CD4-positive, alpha-beta T cell treated with Interleukin-17A for 4 hours (primary cell): Measurements from ENCODE around the gene SH3PXD2B.
"Not testable (repeated sequence)": the region's sequence is repeated elsewhere in the genome, so short reads cannot be mapped to it uniquely, and the experiment has no call there.

Experiments
- DNase-seq: peaks from one replicate; pipeline ENCODE4 v3.0.0-alpha.2; 2020; ENCODE audit warnings: mixed read lengths

The SH3PXD2B gene

DNA sequence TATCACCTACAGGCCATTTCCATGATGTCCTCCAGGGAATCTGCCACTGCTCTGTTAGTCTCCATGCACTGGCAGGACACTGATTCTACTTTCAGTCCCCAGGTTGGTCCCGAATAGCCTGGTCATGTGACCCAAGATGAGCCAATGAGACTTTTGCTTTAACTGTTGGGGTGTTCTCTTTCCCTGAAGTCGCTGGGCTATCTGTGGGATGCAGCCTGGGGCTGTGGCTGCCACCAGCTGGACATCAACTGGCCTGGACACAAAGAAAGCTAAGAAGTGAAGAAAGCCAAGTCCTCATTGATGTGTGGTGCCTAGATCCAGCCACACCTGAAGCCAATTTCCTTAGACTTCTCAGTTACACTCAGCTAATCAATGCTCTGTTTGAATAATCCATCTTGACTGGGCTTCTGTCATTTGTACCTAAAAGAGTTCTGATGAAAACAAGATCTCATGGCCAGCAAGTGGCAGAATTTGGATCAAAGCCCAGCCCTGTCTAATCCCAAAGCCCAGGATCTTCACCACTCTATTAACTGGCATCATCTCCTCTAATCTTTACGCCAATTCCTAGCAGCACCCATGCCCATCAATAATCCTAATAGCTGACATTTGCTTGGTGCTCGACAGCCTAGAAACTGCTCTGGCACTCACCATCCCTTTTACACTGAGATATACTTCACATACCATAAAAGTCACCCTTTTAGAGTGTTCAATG, 37.0 kb downstream of the SH3PXD2B start:
- no peak for DNase-seq

DNA sequence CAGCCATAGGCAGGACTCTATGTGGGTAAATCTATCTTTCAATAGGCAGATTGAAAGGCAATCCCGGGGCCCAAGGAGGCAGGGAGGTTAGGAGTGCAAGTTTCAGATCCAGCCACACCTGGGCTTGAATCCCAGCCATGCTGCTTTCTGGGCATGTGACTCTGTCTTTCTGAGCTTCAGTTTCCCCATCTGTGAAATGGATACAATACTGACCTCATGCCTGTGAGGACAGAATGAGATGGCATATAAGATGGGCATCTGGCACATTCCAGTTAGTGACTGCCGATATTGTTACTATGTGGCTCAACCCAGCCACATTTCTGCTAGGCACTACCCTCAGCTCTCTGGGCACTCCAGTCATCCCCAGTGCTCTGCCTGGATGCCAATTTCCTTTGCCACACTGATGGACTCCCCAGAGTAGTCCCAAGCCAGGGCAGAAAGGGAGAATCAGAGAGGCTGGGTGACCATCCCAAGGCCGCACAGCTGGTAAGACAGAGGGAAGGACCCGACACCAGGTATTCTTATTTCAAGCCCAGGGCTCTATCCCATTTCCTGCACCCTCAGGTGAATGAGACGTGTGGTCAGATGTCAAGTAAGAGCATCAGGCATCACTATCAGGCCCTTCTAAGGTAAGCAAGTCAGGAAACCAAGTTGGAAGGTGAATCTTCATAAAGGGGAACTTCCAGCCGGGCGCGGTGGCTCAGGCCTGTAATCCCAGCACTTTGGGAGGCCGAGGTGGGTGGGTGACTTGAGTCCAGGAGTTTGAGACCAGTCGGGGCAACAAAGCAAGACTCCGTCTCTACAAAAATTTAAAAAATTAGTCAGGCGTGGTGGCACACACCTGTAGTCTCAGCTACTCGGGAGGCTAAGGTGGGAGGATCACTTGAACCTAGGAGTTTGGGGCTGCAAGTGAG, 38.7 kb downstream of the SH3PXD2B start:
- no peak for DNase-seq

DNA sequence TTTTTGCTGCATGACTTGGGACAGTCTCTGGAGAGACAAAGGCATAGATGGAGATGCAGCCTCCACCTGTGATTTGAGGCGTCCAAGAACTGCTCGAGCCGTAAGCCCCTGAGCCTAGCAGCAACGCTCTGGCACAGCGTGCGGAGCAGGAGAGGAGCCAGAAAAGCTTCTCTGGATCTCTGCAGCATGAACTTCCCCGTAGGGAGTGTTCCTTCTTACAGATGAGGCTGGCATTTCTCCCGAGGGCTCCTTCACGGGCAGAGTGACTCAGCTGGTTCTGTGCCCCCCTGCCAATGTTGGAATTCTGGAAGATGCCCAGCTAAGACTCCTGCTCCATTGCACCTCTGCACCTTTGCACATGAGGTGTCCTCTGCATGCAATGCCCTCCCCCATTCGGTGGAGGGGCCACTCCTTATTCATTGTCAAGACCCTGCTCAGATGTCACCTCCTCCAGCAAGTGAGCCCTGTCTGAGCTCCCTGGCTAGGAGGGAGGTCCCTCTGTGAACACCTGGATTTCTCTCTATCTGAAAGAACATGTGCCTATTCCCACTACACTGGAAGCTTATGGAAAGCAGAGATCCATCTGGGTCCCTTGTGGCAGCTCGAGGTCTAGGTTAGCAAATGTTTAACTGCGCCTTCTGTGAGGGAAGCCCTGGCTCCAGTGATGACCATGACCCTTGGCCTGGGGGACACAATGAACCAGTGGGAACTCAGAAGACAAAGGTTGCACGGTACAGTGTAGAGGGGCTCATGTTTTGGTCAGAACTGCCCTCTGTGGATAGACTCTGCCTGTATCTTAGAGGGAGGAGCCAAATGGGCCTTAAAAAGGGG, 39.6 kb downstream of the SH3PXD2B start:
- DNase-seq, result no peak

DNA sequence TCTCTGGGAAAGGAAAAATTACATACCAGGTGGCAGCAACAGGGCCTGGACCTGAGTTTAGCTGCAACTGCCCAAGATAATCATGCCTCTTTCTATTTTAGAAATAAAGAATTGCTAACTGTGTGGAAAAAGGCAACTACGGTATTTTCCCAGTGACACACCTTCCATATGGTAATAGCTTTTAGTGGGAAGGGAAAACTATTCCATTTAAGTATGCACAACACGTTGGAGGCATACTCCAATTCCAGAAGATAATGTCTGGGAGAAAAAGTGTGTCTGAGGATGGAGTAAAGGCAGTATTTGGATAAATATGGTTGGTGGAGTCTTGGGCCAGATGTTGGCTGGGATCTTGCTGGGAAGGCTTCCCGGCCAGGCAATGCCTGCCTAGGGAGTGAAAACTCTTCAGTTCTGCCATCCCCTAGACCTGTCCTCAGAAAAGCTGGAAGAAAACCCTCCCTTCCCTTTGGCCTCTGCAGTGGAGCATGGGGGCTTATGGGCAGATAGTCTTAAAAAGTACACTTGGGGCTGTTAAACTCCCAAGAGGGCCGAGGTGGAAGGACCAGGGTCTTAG, 40.6 kb downstream of the SH3PXD2B start:
- no peak for DNase-seq

DNA sequence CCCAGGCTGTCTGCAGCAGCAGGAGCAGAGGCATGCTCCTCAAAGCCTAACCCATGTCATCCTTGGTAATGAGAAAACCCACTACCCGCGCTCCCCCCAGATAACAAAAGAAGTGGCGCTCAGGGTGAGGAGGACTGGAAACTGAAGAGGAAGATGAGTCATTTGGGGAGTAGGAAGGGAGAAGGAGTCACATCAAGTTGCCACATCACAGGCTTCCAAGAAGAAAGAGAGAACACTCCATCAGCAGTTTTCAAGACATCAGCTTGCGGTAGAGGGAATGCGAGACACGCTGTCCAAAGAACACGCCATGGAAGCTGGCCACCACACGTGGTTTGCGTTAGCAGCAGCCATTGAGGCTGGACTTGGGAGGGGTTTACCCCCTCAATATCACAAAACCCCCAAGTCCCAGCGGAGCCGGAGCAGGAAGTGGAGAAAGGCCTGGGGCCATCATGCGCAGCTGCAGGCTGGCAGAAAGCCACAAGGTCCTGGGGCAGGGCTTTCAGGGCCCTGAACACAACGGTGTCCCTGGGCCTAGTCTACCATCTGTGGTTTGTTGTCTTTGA, 41.5 kb downstream of the SH3PXD2B start:
- no peak for DNase-seq

DNA sequence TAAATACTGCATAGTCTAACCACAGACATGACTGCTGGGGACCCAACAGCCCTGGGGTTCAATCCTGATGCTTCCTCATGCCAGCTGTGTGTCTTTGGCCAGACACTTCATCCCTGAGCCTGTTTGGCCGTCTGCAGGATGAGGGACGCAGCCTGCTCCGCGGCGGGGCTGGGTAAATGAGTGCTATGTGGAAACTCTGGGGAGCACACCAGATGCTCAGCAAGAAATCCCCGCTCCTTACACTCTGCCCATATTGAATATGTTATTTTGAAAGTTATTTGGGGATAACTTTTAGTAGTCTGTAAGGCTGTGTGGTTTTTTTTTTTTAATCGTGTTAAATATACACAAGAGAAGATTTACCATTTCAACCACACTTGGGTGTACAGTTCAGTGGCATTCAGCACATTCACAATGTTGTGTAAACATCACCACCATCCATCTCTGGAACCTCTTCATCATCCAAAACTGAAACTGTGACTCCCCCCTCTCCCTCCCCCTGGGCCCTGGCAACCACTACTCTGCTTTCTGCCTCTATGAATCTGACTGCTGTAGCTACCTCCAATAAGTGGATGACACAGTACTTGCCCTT, 42.7 kb downstream of the SH3PXD2B start:
- DNase-seq, result no peak

DNA sequence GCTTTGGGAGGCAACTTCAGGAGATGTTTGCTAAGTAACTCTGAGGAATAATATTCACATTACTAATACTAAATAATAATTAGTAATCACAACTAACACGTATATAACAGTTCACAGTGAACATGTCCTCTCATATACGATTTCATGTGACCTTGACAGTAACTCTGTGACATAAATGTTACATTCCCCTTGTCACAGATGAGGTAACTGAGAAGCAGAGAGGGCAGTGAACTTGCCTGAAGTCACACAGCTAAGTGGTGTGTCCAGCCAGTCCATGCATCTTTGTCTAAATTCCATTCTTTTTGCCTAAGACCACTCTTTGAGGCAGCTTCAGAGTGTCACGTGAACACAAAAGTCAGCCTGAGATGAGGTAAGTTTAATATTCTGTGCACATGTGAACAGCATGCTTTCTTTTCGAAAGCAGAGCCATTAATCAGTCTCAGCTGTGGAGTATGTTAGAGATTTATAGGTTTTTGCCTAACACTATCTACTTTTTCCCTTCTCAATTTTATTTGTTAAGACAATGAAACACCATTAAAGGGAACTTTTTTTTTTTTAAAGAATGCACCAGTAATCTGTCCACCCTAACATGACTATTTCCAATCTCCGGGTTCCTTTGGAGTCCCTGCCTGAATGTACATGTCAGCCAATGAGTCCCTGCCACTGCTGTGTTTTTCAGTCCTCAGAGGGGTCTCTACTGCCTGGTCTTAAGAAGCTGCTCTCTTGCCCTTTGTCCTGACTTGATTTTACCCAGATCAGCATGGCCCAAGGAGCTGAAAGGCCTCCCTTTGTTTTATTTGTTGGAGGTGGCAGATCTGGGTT, 43.5 kb downstream of the SH3PXD2B start:
- no peak for DNase-seq

DNA sequence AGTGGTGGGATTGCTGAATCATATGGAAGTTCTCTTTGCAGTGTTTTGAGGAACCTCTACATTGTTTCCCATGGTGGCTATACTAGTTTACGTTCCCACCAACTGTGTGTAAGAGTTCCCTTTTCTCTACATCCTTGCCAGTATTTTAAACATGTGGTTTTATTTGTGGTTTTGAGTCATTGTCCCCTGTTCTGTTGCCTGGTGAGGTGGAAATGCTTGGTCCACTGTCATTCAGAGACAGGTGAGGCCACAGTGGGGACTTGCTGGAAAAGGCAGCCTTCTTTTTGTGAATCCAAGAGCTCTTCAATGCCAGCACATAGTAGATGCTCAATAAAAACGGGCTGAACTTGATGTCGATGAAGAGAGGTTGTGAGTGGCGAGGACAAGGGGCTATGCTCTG, 44.2 kb downstream of the SH3PXD2B start:
- DNase-seq, result no peak

DNA sequence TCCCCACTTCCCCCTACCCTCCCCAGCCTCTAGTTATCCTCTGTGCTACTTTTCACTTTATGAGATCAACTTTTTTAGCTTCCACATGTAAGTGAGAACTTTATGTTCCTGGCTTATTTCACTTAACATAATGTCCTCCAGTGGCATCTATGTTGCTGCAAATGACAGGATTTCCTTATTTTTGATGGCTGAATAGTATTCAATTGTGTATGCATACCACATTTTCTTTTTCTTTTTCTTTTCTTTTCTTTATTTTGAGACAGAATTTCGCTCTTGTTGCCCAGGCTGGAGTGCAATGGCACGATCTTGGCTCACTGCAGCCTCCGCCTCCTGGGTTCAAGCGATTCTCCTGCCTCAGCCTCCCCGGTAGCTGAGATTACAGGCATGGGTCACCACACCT, 44.8 kb downstream of the SH3PXD2B start:
- DNase-seq, result not testable (repeated sequence)

DNA sequence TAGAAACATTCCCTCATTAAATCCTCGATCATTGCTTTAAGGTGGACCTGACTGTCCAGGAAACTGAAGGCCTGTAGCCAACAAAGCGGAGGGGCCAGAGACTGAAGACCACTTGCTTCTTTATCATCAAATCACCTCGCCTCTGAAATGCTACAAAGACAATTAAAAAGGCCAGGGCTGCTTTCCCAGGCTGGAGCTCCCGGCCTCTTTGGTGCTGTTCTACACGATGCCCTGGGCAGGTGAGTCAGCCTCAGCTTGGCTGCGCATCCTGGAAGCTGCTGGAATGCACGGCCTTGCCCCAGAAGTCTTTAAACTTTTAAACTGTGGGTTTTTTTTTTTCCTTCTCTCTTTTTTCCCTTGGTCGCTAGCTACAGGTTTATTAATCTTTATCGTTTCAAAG, 46.5 kb downstream of the SH3PXD2B start:
- no peak for DNase-seq

DNA sequence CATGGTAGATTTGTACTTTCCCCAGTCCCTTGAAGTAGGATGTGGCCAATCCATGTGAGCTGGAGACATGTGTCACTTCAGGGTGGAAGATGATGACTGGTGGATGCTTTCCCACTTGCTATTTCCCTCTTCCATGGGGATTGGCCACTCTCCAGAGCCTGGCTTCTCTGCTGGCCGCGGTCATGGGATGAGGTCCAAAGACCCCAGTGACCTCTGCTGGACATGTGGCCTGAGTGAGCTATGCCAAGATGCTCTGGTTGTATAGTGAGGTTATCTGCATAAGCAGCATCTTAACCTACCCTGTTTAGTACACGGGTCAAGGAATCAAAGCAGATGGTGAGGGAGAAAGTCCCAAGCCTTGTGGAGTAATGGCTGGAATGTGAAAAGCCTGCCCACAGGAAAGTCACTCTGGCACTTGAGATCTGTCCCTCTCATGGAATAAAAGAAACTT, 47.1 kb downstream of the SH3PXD2B start:
- no peak for DNase-seq

DNA sequence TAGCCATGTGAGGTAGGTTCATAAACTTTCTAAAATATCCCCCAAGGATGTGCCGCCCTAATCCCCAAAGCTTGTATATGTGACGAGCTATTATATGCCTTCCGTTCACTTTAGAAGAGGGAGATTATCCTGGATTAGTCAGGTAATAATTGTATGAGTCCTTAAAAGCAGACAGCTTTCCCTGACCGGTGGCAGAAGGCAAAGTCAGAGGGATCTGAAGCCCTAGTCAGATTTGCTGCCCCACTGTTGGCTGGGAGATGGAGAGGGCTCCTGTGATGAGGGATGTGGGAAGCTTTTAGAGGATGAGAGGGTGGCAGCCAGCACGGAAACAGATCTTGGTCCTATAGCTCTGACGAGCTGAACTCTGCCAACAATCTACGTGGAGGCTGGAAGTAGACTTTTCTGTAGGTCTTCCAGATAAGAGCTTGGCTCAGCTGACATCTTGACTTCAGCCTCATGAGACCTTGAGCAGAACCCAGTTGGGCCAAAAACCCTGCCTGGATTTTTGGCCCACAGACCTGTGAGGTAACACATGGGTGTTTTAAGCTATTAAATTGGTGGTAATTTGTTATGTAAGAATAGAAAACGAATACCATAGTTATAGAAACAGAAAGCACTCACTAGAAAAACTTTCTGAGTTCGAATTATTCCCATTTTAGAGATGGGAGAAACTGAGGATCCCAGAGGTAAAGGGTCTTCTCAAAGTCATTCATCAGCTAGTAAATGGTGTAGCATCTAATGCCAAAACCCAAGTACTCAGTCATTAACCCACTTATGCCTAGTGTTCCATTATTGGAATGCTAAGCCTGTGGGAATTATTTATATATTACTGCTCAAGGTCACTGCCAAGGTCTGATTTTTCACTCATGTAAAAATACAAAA, 48.9 kb downstream of the SH3PXD2B start:
- DNase-seq, result no peak

DNA sequence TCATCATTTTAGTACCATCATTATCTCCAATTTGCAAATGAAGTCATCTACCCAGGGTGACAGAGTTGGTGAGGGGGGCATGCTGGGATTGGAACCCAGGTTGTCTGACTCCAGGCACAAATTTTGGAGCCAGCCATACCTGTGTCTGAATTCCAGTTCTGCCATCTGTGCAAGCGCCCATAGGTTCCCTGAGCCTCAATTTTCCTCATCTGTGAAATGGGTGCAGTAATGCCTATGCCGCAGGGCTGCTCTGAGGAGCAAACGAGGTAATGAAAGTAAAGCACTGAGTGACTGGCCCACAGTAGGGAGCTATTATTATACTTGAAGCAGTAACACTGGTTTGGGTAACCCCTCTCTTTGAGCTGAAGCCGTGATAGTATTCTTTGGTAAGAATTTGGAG, 49.6 kb downstream of the SH3PXD2B start:
- DNase-seq, result no peak

DNA sequence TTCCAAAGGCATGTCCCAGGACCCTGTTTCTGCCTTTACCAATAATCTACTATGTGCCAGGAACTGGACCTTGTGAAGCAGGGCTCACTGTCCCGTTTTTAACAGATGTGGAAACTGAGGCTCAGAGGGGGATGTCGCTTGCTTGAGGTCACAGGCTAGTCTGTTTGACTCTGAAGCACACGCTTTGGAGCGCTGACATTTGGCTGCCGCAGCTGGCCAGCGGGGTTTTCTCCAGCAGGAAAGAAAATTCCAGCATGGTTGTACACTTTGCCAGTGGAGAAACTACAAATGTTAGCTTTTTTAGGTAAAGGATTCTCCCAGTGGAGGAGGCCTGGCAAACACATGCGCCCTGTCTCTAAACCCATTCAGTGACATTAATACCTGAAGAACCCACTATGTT, 50.5 kb downstream of the SH3PXD2B start:
- no peak for DNase-seq

DNA sequence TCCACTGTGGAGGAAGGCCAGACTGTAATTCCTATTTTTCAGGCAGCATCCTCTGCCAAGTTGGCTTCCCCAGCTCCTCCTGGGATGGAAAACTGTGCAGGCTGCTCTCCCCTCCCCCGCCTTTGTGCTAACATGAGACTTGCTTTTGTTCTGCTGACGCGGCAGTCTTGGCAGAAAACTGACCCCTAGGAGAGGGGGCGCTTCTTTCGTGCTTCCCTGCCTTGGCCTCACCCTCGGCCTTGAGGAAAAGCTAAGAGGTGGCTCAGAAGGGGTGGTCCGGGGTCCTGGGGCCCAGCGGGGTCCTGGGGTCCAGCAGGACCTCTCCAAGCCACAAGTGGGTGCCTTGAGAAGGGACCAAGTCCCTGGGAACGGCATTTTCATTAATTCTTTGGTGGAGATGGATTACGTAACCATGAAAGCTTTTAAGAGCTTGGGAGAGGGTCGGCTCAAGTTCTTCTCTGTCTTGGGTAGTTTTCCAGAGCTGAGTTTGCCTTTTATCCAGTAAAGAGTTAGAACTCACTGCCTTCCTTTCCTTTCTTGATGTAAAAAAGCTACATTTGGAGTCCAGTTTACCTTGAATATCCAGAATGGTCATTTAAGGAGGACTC, 51.0 kb downstream of the SH3PXD2B start:
- no peak for DNase-seq

DNA sequence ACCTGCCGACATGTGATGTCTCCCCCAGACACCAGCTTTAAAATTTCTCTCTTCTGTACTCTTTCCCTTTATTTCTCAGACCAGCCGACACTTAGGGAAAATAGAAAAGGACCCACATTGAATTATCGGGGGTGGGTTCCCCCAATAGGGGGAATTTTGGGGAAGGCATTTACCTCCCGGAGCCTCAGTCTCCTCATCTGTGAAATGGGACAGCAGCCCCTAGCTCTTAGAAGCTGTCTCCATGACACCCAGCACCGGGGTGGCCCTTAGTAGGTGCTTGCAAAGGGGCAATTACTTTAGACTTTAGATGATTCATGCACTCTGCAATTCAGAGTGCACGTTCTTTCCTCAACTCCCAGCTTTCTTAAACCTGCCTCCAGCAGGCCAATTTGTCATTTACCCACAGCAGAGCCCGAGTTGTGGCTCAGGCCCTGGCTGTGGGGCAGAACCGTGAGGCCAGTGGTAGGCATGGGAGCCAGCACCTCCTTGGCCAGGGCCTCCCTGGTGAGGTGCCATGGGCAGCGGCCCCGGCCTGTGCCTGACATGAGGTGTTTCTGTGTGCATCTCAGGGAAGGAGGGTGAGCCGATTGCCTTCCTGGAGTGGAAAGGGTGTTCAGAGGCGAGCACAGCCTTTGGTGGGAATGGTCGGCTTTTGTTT, 51.7 kb downstream of the SH3PXD2B start:
- DNase-seq, result no peak

DNA sequence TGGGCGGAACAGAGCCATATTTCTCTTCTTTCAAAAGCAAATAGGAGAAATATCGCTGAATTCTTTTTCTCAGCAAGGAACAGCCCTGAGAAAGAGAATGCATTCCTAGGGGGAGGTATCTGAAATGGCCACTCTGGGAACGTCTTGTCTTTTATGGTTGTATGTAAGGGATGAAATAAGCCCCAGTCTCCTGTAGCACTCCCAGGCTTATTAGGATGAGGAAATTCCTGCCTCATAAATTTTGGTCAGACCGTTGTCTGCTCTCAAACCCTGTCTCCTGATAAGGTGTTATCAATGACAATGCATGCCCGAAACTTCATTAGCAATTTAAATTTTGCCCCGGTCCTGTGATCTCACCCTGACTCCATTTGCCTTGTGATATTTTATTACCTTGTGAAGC, 52.3 kb downstream of the SH3PXD2B start:
- not testable (repeated sequence) for DNase-seq

DNA sequence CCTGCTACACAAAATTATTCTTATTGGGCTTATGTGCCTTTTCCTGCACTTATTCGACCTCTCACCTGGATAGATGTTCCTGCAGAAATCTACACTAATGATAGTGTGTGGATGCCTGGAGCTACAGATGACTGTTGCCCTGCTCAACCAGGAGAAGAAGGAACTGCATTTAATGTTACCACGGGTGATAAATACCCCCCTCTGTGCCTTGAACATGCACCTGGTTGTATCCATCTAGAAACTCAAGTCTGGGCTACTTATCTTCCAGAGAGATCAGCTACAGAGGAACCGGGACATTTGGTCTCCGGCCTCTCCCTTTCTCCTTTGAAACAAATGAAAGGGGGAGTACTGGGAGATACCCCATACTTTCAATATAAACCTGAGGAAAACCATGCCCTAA, 54.5 kb downstream of the SH3PXD2B start:
- no peak for DNase-seq

DNA sequence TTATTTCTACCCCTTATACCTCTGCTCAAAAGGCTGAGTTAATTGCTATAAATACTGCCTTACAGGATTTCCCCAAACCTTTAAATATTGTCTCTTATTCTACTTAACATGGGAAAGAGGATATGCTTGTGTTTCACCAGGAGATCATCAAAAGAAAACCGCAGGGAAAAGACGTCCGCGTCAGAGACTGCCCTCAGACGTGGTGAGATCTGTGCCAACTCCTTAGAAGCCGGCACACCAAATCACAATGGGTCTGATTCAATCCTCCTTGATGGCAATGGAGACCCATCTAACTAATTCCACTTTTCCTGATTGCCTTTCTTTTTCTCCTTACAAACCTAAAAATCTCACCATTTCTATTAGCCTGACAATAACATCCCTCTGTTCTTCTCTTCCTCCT, 55.0 kb downstream of the SH3PXD2B start:
- DNase-seq, result no peak
